ENCODE data around the gene DAPK1. TPM values are rescaled to one million over a fixed set of nuclear protein-coding genes. Genes with fewer than 3 reads are reported as not detected.
A peak's percentile ranks its signal among the peaks of the same experiment; 100 is the strongest.

The DAPK1 gene
- polyA plus RNA-seq, 6 donors from 2014 or later, result 0.13 to 0.79 (median 0.32) TPM; not detected in 1

GRCh38 chr9:87682085-87682484 lies 184.4 kb downstream of the DAPK1 start:
- Mint-ChIP-seq H3K27ac (peak overlapping the region in 1 of 6 donors; percentile 72), H3K36me3 (no peaks in the 10 kb centered on the region), H3K4me3 (no peak overlapping the region), H3K27me3 (no peaks in the 10 kb centered on the region), H3K4me1 (peaks cover 8 to 11% (median 9%) of the 10 kb centered on the region in 3 donors), H3K9me3 (no peaks in the 10 kb centered on the region)
- no peak for DNase-seq
- no peak for ATAC-seq (ENCODE audit: low read depth in 2 of 2)

GRCh38 chr9:87682618-87683017 lies 185.0 kb downstream of the DAPK1 start:
- H3K4me3 Mint-ChIP-seq, result no peak overlapping the region
- no peak for ATAC-seq (ENCODE audit: low read depth in 2 of 2)
- no peaks in the 10 kb centered on the region for H3K9me3 Mint-ChIP-seq
- DNase-seq, result no peak
- H3K27me3 Mint-ChIP-seq, result no peaks in the 10 kb centered on the region
- H3K27ac Mint-ChIP-seq, result peak overlapping the region in 1 of 6 donors; percentile 72
- no peaks in the 10 kb centered on the region for H3K36me3 Mint-ChIP-seq
- peaks cover 8 to 11% (median 9%) of the 10 kb centered on the region in 3 donors for H3K4me1 Mint-ChIP-seq

- H3K27me3 Mint-ChIP-seq, result no peaks in the 10 kb centered on the region
- peaks cover 0 to 4% (median 0%) of the 10 kb centered on the region in 7 donors for H3K9me3 Mint-ChIP-seq
- ATAC-seq (ENCODE audit: low read depth in 2 of 2) (no peak), DNase-seq (no peak)
- H3K4me1 Mint-ChIP-seq, result peaks cover 8 to 11% (median 9%) of the 10 kb centered on the region in 3 donors
- H3K36me3 Mint-ChIP-seq, result no peaks in the 10 kb centered on the region
- peak overlapping the region in 1 of 8 donors; percentile 10 for H3K4me3 Mint-ChIP-seq
- H3K27ac Mint-ChIP-seq, result peak overlapping the region in 2 of 6 donors; percentile 9 to 70
Observed at GRCh38 chr9:87683751-87684626, 186.3 kb downstream of the DAPK1 start.

- no peak for ATAC-seq (ENCODE audit: low read depth in 2 of 2)
- no peaks in the 10 kb centered on the region for H3K36me3 Mint-ChIP-seq
- H3K4me3 Mint-ChIP-seq, result peak overlapping the region in 1 of 8 donors; percentile 3
- H3K4me1 Mint-ChIP-seq, result peaks cover 8 to 11% (median 9%) of the 10 kb centered on the region in 3 donors
- DNase-seq, result no peak
- peaks cover 0 to 12% (median 0%) of the 10 kb centered on the region in 7 donors for H3K9me3 Mint-ChIP-seq
- peak overlapping the region in 1 of 6 donors; percentile 18 for H3K27ac Mint-ChIP-seq
- H3K27me3 Mint-ChIP-seq, result no peaks in the 10 kb centered on the region
Observed at GRCh38 chr9:87684627-87685219, 187.1 kb downstream of the DAPK1 start.

DNA sequence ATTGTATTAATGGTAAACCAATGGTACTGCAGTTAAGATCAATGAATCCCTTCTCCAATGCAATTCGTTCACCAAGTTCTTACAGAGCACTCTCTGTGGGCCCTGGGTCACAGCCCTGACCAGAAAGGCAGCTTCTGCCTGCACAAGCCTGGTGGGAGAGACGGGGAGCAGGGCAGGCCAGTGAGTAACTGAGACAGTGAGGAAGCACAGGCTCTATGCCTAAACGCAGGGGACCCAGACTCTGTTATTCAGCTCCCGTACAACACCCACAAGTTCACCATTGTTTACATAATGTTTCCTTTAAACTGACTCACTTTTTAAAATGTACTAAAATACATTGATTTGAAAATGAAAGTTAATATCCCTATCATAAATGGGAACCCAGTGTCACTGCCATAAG lies 187.8 kb downstream of the DAPK1 start:
- Mint-ChIP-seq H3K4me1 (peaks cover 8 to 11% (median 9%) of the 10 kb centered on the region in 3 donors), H3K9me3 (peaks cover 0 to 12% (median 0%) of the 10 kb centered on the region in 7 donors), H3K36me3 (no peaks in the 10 kb centered on the region), H3K27me3 (no peaks in the 10 kb centered on the region), H3K4me3 (no peak overlapping the region), H3K27ac (no peak overlapping the region)
- ATAC-seq (ENCODE audit: low read depth in 2 of 2) (no peak), DNase-seq (no peak)

DNA sequence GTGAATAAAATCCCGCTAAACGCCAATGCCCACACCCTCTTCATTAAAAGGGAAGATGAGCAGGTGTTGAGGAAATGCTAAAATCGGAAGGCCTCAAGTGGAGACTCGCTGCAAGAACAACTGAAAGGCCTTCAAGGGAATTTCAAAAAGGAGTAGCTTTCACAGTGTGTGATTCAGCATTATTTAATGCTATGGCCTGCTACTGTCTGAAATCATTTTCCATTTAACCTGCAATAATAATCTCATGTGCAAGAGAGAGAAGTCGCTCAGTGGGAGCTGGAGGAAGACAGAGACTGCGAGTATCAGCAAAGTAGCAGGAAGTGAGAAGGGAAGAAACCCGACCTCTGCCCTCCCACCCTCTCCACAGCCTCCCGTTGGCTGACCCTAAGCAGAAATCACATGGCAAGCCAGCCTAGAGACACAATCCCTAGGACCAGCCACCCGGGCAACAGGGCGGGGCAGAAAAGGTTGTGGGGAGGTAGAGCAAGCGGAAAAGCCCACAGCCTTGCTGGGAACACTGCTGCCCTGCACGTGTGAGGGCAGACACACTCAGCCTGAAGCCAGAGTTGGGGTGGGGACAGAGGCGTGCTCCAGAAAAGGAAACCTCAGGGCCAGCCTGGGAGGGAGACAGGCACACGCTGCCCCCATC lies 188.3 kb downstream of the DAPK1 start:
- H3K27ac Mint-ChIP-seq, result peak overlapping the region in 1 of 6 donors; percentile 42
- DNase-seq (no peak), ATAC-seq (ENCODE audit: low read depth in 2 of 2) (no peak)
- peaks cover 0 to 12% (median 0%) of the 10 kb centered on the region in 7 donors for H3K9me3 Mint-ChIP-seq
- peak overlapping the region in 1 of 8 donors; percentile 5 for H3K4me3 Mint-ChIP-seq
- H3K4me1 Mint-ChIP-seq, result peaks cover 8 to 11% (median 9%) of the 10 kb centered on the region in 3 donors
- no peaks in the 10 kb centered on the region for H3K27me3 Mint-ChIP-seq
- no peaks in the 10 kb centered on the region for H3K36me3 Mint-ChIP-seq

GRCh38 chr9:87686520-87687090 lies 188.9 kb downstream of the DAPK1 start:
- no peaks in the 10 kb centered on the region for H3K27me3 Mint-ChIP-seq
- ATAC-seq (ENCODE audit: low read depth in 2 of 2), result no peak
- H3K9me3 Mint-ChIP-seq, result peaks cover 0 to 15% (median 3%) of the 10 kb centered on the region in 7 donors
- peak overlapping the region in 1 of 8 donors; percentile 33 for H3K4me3 Mint-ChIP-seq
- H3K4me1 Mint-ChIP-seq, result peaks cover 8 to 11% (median 9%) of the 10 kb centered on the region in 3 donors
- no peaks in the 10 kb centered on the region for H3K36me3 Mint-ChIP-seq
- H3K27ac Mint-ChIP-seq, result no peak overlapping the region
- DNase-seq, result no peak

- Mint-ChIP-seq H3K9me3 (peaks cover 0 to 21% (median 3%) of the 10 kb centered on the region in 7 donors), H3K4me3 (no peak overlapping the region), H3K27me3 (no peaks in the 10 kb centered on the region), H3K36me3 (no peaks in the 10 kb centered on the region), H3K27ac (no peak overlapping the region), H3K4me1 (peaks cover 8 to 11% (median 9%) of the 10 kb centered on the region in 3 donors)
- ATAC-seq (ENCODE audit: low read depth in 2 of 2) (no peak), DNase-seq (no peak)
Observed at GRCh38 chr9:87687207-87687606, 189.5 kb downstream of the DAPK1 start.

- DNase-seq (no peak), ATAC-seq (ENCODE audit: low read depth in 2 of 2) (no peak)
- peaks cover 4 to 31% (median 15%) of the 10 kb centered on the region in 7 donors for H3K9me3 Mint-ChIP-seq
- H3K36me3 Mint-ChIP-seq, result peaks cover 0 to 8% of the 10 kb centered on the region in 2 donors
- H3K4me1 Mint-ChIP-seq, result no peaks in the 10 kb centered on the region
- H3K4me3 Mint-ChIP-seq, result no peak overlapping the region
- no peak overlapping the region for H3K27ac Mint-ChIP-seq
- peaks cover 0 to 5% (median 0%) of the 10 kb centered on the region in 3 donors for H3K27me3 Mint-ChIP-seq
Observed at GRCh38 chr9:87694236-87694755, 196.6 kb downstream of the DAPK1 start.

GRCh38 chr9:87695523-87695922 lies 197.9 kb downstream of the DAPK1 start:
- Mint-ChIP-seq H3K27me3 (peaks cover 0 to 5% (median 0%) of the 10 kb centered on the region in 3 donors), H3K27ac (no peak overlapping the region), H3K36me3 (peaks cover 0 to 8% of the 10 kb centered on the region in 2 donors), H3K9me3 (peaks cover 4 to 27% (median 15%) of the 10 kb centered on the region in 7 donors), H3K4me3 (peak overlapping the region in 1 of 8 donors; percentile 13), H3K4me1 (no peaks in the 10 kb centered on the region)
- no peak for DNase-seq
- no peak for ATAC-seq (ENCODE audit: low read depth in 2 of 2)

DNA sequence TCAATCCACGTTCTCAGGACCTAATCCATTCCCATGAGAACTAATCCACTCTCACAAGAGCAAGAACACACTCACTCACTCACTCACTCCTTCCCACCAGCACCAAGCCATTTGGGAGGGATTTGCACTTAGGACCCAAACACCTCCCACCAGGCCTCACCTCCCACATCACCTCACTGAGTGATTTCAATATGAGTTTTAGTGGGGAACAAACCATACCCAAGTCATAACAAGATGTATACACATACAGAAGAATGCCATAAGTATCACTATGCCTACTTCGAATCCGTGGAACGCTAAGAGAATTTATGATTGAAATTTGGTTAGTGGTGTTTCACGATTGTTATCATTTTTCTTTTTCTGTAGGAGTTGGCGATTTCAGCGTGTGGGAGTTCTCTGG lies 199.0 kb downstream of the DAPK1 start:
- H3K36me3 Mint-ChIP-seq, result peaks cover 0 to 8% of the 10 kb centered on the region in 2 donors
- no peak overlapping the region for H3K4me3 Mint-ChIP-seq
- ATAC-seq (ENCODE audit: low read depth in 2 of 2) (no peak), DNase-seq (no peak)
- H3K27me3 Mint-ChIP-seq, result peaks cover 0 to 5% (median 0%) of the 10 kb centered on the region in 3 donors
- no peaks in the 10 kb centered on the region for H3K4me1 Mint-ChIP-seq
- peaks cover 0 to 24% (median 15%) of the 10 kb centered on the region in 7 donors for H3K9me3 Mint-ChIP-seq
- H3K27ac Mint-ChIP-seq, result no peak overlapping the region

- peak overlapping the region in 1 of 6 donors; percentile 27 for H3K27ac Mint-ChIP-seq
- H3K4me1 Mint-ChIP-seq, result no peaks in the 10 kb centered on the region
- peaks cover 0 to 5% (median 0%) of the 10 kb centered on the region in 3 donors for H3K27me3 Mint-ChIP-seq
- ATAC-seq (ENCODE audit: low read depth in 2 of 2), result no peak
- H3K9me3 Mint-ChIP-seq, result peaks cover 0 to 11% (median 8%) of the 10 kb centered on the region in 7 donors
- peaks cover 0 to 8% of the 10 kb centered on the region in 2 donors for H3K36me3 Mint-ChIP-seq
- H3K4me3 Mint-ChIP-seq, result peak overlapping the region in 1 of 8 donors; percentile 10
- no peak for DNase-seq
Observed at GRCh38 chr9:87698069-87698809, 200.6 kb downstream of the DAPK1 start.
